Measurements from ENCODE around the gene FAM98A.

- TF ChIP-seq CTCF (conservative IDR thresholded peaks at IDR 0.05 in 1 of 2, IDR thresholded peaks at IDR 0.05 in 1 of 2; ENCODE audit: low read depth in 1 of 2, low read length in 2 of 2) (no peak), EZH2 (IDR thresholded peaks at IDR 0.05; ENCODE audit: low read length, missing control alignments) (no peak)
These were observed 3.7 kb downstream of the FAM98A start for GRCh38 chr2:33595385-33595784.
